Neutrophil (primary cell): ENCODE data around the gene CHMP1A.

Experiments
- H3K27ac ChIP-seq: fragments of 200-600 bp; sonication (generic); 2 replicates; pipeline ENCODE4 v1.5.1; 2016; ENCODE audit warnings: mild to moderate bottlenecking, moderate library complexity
- H3K27me3 ChIP-seq: fragments of 200-600 bp; sonication (generic); 2 replicates; pipeline ENCODE4 v1.6.0; 2016; ENCODE audit warnings: mild to moderate bottlenecking
- H3K36me3 ChIP-seq: fragments of 200-600 bp; sonication (generic); 2 replicates; pipeline ENCODE4 v1.5.1; 2017
- H3K4me1 ChIP-seq, 2 experiments: fragments of 200-600 bp in 1 of 2; sonication (generic) in 1 of 2; 1 replicate in 1 of 2; 2 replicates in 1 of 2; pipeline versions ENCODE4 v1.5.1 to v1.6.1; 2013 to 2016; ENCODE audit warnings: low read depth in 1 of 2, low read length in 1 of 2, mild to moderate bottlenecking in 1 of 2, moderate library complexity in 1 of 2; ENCODE audit not compliant: control insufficient read depth in 1 of 2, insufficient read depth in 1 of 2
- H3K4me3 ChIP-seq, 2 experiments: fragments of 200-600 bp in 1 of 2; sonication (generic) in 1 of 2; 1 replicate in 1 of 2; 2 replicates in 1 of 2; pipeline ENCODE4 v1.5.1; 2013 to 2016; ENCODE audit warnings: low read depth in 1 of 2, low read length in 1 of 2, mild to moderate bottlenecking in 1 of 2, moderate library complexity in 1 of 2
- H3K9me3 ChIP-seq: fragments of 200-600 bp; sonication (generic); 2 replicates; pipeline ENCODE4 v1.5.1; 2016
- CTCF ChIP-seq: fragments of 200-600 bp; sonication (generic); IDR thresholded peaks from 2 replicates; pipeline ENCODE4 v1.5.1; 2016; ENCODE audit warnings: antibody characterized with exemption

CHMP1A gene

GRCh38 chr16:89653656-89654295 lies 3.7 kb downstream of the CHMP1A start:
- Histone ChIP-seq H3K4me3 (no peak overlapping the region), H3K27ac (no peak overlapping the region), H3K4me1 (peaks cover 16 to 17% of the 10 kb centered on the region in 2 experiments), H3K9me3 (no peaks in the 10 kb centered on the region), H3K36me3 (peaks cover 52% of the 10 kb centered on the region), H3K27me3 (no peaks in the 10 kb centered on the region)
- no peak for TF ChIP-seq CTCF

GRCh38 chr16:89651584-89651983 lies 5.9 kb downstream of the CHMP1A start:
- Histone ChIP-seq H3K27ac (no peak overlapping the region), H3K9me3 (no peaks in the 10 kb centered on the region), H3K27me3 (no peaks in the 10 kb centered on the region), H3K36me3 (peaks cover 65% of the 10 kb centered on the region), H3K4me3 (no peak overlapping the region), H3K4me1 (peaks cover 3% of the 10 kb centered on the region in 2 experiments)
- TF ChIP-seq CTCF = no peak

GRCh38 chr16:89646906-89647305 lies 10.6 kb downstream of the CHMP1A start:
- Histone ChIP-seq H3K4me1 (no peaks in the 10 kb centered on the region), H3K36me3 (peaks cover 72% of the 10 kb centered on the region), H3K4me3 (no peak overlapping the region), H3K27me3 (peaks cover 2% of the 10 kb centered on the region), H3K9me3 (no peaks in the 10 kb centered on the region), H3K27ac (no peak overlapping the region)
- TF ChIP-seq CTCF = no peak

- Histone ChIP-seq H3K4me3 (no peak overlapping the region), H3K4me1 (no peaks in the 10 kb centered on the region), H3K27me3 (peaks cover 8% of the 10 kb centered on the region), H3K27ac (no peak overlapping the region), H3K9me3 (no peaks in the 10 kb centered on the region), H3K36me3 (peaks cover 65% of the 10 kb centered on the region)
- no peak for TF ChIP-seq CTCF
Measured at GRCh38 chr16:89646270-89646669, 11.2 kb downstream of the CHMP1A start.

GRCh38 chr16:89645122-89645521 lies 12.4 kb downstream of the CHMP1A start:
- Histone ChIP-seq H3K4me3 (no peak overlapping the region), H3K9me3 (no peaks in the 10 kb centered on the region), H3K4me1 (peaks cover 0 to 5% of the 10 kb centered on the region in 2 experiments), H3K36me3 (peaks cover 54% of the 10 kb centered on the region), H3K27me3 (peaks cover 20% of the 10 kb centered on the region), H3K27ac (no peak overlapping the region)
- TF ChIP-seq CTCF = no peak
